SK-N-SH (cell line): ENCODE results near the gene HIPK2. TPM values are rescaled to one million over a fixed set of nuclear protein-coding genes. Genes with fewer than 3 reads are reported as not detected.

Experiments used
- CTCF ChIA-PET: fragments of 300-600, 350-600 bp; formaldehyde crosslinking; extraction: SDS; loops from one replicate; lab custom pipeline; 2021; lab: Yijun Ruan, JAX
- POLR2A ChIA-PET: fragments of 350-600 bp; sonication (Branson Sonifier 250); formaldehyde crosslinking; extraction: SDS; loops from one replicate; lab custom pipeline; 2020; ENCODE audit warnings: antibody characterized with exemption, inconsistent platforms; lab: Yijun Ruan, JAX
- DNase-seq: peaks from one replicate; pipeline ENCODE4 v3.0.0; 2012
- H2AFZ ChIP-seq: fragments of 200-600 bp; sonication (generic); 2 replicates; pipeline ENCODE4 v1.8.1; 2016; ENCODE audit warnings: antibody characterized with exemption, mild to moderate bottlenecking, low read depth
- H3F3A ChIP-seq: fragments of 200-600 bp; sonication (generic); replicated peaks from 2 replicates; pipeline ENCODE3; 2016; ENCODE audit warnings: antibody characterized with exemption, mild to moderate bottlenecking; ENCODE audit not compliant: insufficient read depth
- H3K27ac ChIP-seq, 2 experiments: fragments of 200-500 bp in 1 of 2; fragments of 200-600 bp in 1 of 2; sonication (Bioruptor generic) in 1 of 2; sonication (generic), shearing (Covaris generic) in 1 of 2; 2 replicates each; pipeline versions ENCODE4 v1.5.1 to v1.6.1; 2014 to 2016; ENCODE audit warnings: low read depth in 2 of 2, inconsistent platforms in 1 of 2, low read length in 1 of 2, mild to moderate bottlenecking in 1 of 2, mixed read lengths in 1 of 2
- H3K27me3 ChIP-seq: fragments of 200-600 bp; sonication (generic), shearing (Covaris generic); 2 replicates; pipeline ENCODE4 v1.6.1; 2016; ENCODE audit warnings: mixed run types; ENCODE audit not compliant: insufficient read depth
- H3K36me3 ChIP-seq, 2 experiments: fragments of 200-500 bp in 1 of 2; fragments of 200-600 bp in 1 of 2; sonication (Bioruptor generic) in 1 of 2; sonication (generic) in 1 of 2; replicated peaks in 1 of 2; 2 replicates each; pipeline versions ENCODE3 to v1.5.1; 2014 to 2016; ENCODE audit warnings: low read length in 1 of 2, mild to moderate bottlenecking in 1 of 2; ENCODE audit not compliant: insufficient read depth in 2 of 2, control insufficient read depth in 1 of 2
- H3K4me1 ChIP-seq, 2 experiments: fragments of 200-500 bp in 1 of 2; fragments of 200-600 bp in 1 of 2; sonication (Bioruptor generic) in 1 of 2; sonication (generic), shearing (Covaris generic) in 1 of 2; 2 replicates each; pipeline versions ENCODE4 v1.5.1 to v1.6.1; 2014 to 2016; ENCODE audit warnings: low read depth in 1 of 2, low read length in 1 of 2, mixed run types in 1 of 2; ENCODE audit not compliant: insufficient read depth in 2 of 2, control insufficient read depth in 1 of 2
- H3K4me2 ChIP-seq: fragments of 200-600 bp; sonication (generic), shearing (Covaris generic); 2 replicates; pipeline ENCODE4 v1.6.1; 2017; ENCODE audit warnings: mixed run types
- H3K4me3 ChIP-seq, 2 experiments: fragments of 200-500 bp in 1 of 2; fragments of 200-600 bp in 1 of 2; sonication (Bioruptor generic) in 1 of 2; sonication (generic), shearing (Covaris generic) in 1 of 2; 2 replicates each; pipeline versions ENCODE4 v1.5.1 to v1.8.1; 2014 to 2016; ENCODE audit warnings: low read depth in 2 of 2, inconsistent platforms in 1 of 2, low read length in 1 of 2, mild to moderate bottlenecking in 1 of 2, mixed read lengths in 1 of 2, moderate library complexity in 1 of 2
- H3K79me2 ChIP-seq: fragments of 200-600 bp; sonication (generic); 2 replicates; pipeline ENCODE4 v1.8.1; 2017; ENCODE audit warnings: mild to moderate bottlenecking; ENCODE audit not compliant: insufficient read depth
- H3K9ac ChIP-seq: fragments of 200-600 bp; sonication (generic); 2 replicates; pipeline ENCODE4 v1.6.1; 2017; ENCODE audit warnings: mixed run types
- H3K9me2 ChIP-seq: fragments of 200-600 bp; sonication (generic); 2 replicates; pipeline ENCODE4 v1.6.1; 2017; ENCODE audit warnings: mixed run types
- H3K9me3 ChIP-seq: fragments of 200-600 bp; sonication (generic); 2 replicates; pipeline ENCODE4 v1.6.1; 2017; ENCODE audit warnings: mixed run types, mild to moderate bottlenecking, moderate library complexity
- H4K20me1 ChIP-seq: fragments of 200-600 bp; sonication (generic); 2 replicates; pipeline ENCODE4 v1.6.1; 2017; ENCODE audit warnings: mild to moderate bottlenecking, mixed run types; ENCODE audit not compliant: insufficient read depth
- FOXJ3 ChIP-seq: sonication (generic); formaldehyde crosslinking; IDR thresholded peaks from 2 replicates; pipeline ENCODE4 v1.5.1; 2020; ENCODE audit warnings: mild to moderate bottlenecking, missing genetic modification reagents
- GABPA ChIP-seq: IDR thresholded peaks from 2 replicates; pipeline ENCODE4 v1.4.0; 2012; ENCODE audit warnings: low read depth, mild to moderate bottlenecking
- JUND ChIP-seq: IDR thresholded peaks from 2 replicates; pipeline ENCODE4 v1.4.0; 2012
- MEF2A ChIP-seq: IDR thresholded peaks from 2 replicates; pipeline ENCODE4 v1.4.0; 2012; ENCODE audit warnings: low read depth, borderline replicate concordance
- MXI1 ChIP-seq: IDR thresholded peaks from 2 replicates; pipeline ENCODE4 v1.6.1; 2012; ENCODE audit warnings: mild to moderate bottlenecking, low read depth, low read length, improper control_type of control experiment
- RAD21 ChIP-seq: IDR thresholded peaks from 2 replicates; pipeline ENCODE4 v1.6.1; 2012; ENCODE audit warnings: mild to moderate bottlenecking, low read length
- RCOR1 ChIP-seq: fragments of 150-350 bp; IDR thresholded peaks from 2 replicates; pipeline ENCODE4 v1.6.1; 2017; ENCODE audit warnings: antibody characterized with exemption, low read length
- RXRA ChIP-seq: IDR thresholded peaks from 2 replicates; pipeline ENCODE4 v1.4.0; 2012; ENCODE audit warnings: low read depth, mild to moderate bottlenecking, borderline replicate concordance
- SIN3A ChIP-seq: IDR thresholded peaks from 2 replicates; pipeline ENCODE4 v1.6.1; 2012; ENCODE audit warnings: low read depth, mild to moderate bottlenecking, low read length, moderate library complexity, borderline replicate concordance
- SMC3 ChIP-seq: IDR thresholded peaks from 2 replicates; pipeline ENCODE4 v1.6.1; 2012; ENCODE audit warnings: low read depth, low read length, improper control_type of control experiment
- TAF1 ChIP-seq: IDR thresholded peaks from 2 replicates; pipeline ENCODE4 v1.6.1; 2012; ENCODE audit warnings: low read depth, mild to moderate bottlenecking, low read length, moderate library complexity, borderline replicate concordance
- WGBS: methylation state at CpG from one replicate; pipeline ENCODE4 v1.1.6; 2017; ENCODE audit warnings: low lambda C conversion rate; 5-methylcytosine and 5-hydroxymethylcytosine counted together
- polyA plus RNA-seq, 3 experiments: library from polyadenylated mRNA; depleted of rRNA; stranded (reverse); fragments of >200 nt; gene quantifications; 2 replicates each; pipeline ENCODE4 v1.2.3, GENCODE V29; 2012
- TF ChIP-seq, protein P1 (sequence below): IDR thresholded peaks from 2 replicates; pipeline ENCODE4 v1.6.1; 2012; ENCODE audit warnings: mild to moderate bottlenecking, low read depth, low read length, moderate library complexity
- TF ChIP-seq, protein P2 (sequence below): fragments of 150-350 bp; IDR thresholded peaks from 2 replicates; pipeline ENCODE4 v1.6.1; 2016; ENCODE audit warnings: mild to moderate bottlenecking, low read depth, low read length
- TF ChIP-seq, protein P3 (sequence below): IDR thresholded peaks from 2 replicates; pipeline ENCODE4 v1.4.0; 2012; ENCODE audit warnings: low read depth, borderline replicate concordance
- TF ChIP-seq, protein P4 (sequence below): fragments of 150-350 bp; IDR thresholded peaks from 2 replicates; pipeline ENCODE4 v1.6.1; 2017; ENCODE audit warnings: antibody characterized with exemption, low read length, low read depth, borderline replicate concordance

The HIPK2 gene
- polyA plus RNA-seq, 1 of the 3 experiments (the other 2 are of a cell fraction) = 14.2 TPM

DNA sequence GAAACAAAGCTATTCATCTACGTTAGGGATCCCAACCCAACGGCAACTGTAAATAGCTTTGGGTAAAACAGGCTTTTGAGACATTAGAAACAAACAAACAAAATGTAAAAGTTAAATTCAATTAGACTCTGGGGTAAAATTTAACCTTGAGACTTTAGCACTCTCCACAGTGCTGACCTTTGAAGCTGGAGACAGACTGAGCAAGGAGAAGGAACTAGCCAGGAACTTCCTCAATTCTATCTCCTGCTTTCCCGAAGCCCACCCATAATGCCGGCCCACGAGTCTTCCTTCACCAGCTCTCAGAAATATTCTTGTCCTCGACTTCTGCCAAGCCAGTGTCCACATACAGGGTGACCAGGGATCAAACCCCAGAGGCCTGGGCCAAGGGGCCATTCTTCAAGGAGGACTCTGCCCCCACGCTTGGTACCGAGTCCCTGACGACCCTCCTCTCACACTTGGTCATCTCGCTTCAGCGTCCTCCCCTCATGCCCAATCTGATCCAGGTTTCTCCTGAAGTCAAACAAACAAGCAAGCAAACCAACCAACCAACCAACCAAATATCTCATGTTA is 114.1 kb downstream of the HIPK2 start:
- Histone ChIP-seq H3K27ac (no peak overlapping the region), H3K9me2 (no peaks in the 10 kb centered on the region)
- 97% methylated on average over 11 of the region's 11 CpGs for WGBS
- TF ChIP-seq, protein P1, sequence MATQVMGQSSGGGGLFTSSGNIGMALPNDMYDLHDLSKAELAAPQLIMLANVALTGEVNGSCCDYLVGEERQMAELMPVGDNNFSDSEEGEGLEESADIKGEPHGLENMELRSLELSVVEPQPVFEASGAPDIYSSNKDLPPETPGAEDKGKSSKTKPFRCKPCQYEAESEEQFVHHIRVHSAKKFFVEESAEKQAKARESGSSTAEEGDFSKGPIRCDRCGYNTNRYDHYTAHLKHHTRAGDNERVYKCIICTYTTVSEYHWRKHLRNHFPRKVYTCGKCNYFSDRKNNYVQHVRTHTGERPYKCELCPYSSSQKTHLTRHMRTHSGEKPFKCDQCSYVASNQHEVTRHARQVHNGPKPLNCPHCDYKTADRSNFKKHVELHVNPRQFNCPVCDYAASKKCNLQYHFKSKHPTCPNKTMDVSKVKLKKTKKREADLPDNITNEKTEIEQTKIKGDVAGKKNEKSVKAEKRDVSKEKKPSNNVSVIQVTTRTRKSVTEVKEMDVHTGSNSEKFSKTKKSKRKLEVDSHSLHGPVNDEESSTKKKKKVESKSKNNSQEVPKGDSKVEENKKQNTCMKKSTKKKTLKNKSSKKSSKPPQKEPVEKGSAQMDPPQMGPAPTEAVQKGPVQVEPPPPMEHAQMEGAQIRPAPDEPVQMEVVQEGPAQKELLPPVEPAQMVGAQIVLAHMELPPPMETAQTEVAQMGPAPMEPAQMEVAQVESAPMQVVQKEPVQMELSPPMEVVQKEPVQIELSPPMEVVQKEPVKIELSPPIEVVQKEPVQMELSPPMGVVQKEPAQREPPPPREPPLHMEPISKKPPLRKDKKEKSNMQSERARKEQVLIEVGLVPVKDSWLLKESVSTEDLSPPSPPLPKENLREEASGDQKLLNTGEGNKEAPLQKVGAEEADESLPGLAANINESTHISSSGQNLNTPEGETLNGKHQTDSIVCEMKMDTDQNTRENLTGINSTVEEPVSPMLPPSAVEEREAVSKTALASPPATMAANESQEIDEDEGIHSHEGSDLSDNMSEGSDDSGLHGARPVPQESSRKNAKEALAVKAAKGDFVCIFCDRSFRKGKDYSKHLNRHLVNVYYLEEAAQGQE = no peak
- TF ChIP-seq RAD21 = no peak
- no peak for TF ChIP-seq JUND
- TF ChIP-seq MXI1 = no peak
- no peak for TF ChIP-seq GABPA
- TF ChIP-seq, protein P2, sequence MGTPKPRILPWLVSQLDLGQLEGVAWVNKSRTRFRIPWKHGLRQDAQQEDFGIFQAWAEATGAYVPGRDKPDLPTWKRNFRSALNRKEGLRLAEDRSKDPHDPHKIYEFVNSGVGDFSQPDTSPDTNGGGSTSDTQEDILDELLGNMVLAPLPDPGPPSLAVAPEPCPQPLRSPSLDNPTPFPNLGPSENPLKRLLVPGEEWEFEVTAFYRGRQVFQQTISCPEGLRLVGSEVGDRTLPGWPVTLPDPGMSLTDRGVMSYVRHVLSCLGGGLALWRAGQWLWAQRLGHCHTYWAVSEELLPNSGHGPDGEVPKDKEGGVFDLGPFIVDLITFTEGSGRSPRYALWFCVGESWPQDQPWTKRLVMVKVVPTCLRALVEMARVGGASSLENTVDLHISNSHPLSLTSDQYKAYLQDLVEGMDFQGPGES = no peak
- TF ChIP-seq RXRA = no peak
- TF ChIP-seq SIN3A = no peak
- TF ChIP-seq FOXJ3 = no peak
- no peak for TF ChIP-seq SMC3
- TF ChIP-seq, protein P3, sequence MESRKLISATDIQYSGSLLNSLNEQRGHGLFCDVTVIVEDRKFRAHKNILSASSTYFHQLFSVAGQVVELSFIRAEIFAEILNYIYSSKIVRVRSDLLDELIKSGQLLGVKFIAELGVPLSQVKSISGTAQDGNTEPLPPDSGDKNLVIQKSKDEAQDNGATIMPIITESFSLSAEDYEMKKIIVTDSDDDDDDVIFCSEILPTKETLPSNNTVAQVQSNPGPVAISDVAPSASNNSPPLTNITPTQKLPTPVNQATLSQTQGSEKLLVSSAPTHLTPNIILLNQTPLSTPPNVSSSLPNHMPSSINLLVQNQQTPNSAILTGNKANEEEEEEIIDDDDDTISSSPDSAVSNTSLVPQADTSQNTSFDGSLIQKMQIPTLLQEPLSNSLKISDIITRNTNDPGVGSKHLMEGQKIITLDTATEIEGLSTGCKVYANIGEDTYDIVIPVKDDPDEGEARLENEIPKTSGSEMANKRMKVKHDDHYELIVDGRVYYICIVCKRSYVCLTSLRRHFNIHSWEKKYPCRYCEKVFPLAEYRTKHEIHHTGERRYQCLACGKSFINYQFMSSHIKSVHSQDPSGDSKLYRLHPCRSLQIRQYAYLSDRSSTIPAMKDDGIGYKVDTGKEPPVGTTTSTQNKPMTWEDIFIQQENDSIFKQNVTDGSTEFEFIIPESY = no peak
- TF ChIP-seq TAF1 = no peak
- TF ChIP-seq MEF2A = no peak
- TF ChIP-seq, protein P4, sequence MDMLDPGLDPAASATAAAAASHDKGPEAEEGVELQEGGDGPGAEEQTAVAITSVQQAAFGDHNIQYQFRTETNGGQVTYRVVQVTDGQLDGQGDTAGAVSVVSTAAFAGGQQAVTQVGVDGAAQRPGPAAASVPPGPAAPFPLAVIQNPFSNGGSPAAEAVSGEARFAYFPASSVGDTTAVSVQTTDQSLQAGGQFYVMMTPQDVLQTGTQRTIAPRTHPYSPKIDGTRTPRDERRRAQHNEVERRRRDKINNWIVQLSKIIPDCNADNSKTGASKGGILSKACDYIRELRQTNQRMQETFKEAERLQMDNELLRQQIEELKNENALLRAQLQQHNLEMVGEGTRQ = no peak
- no peak for TF ChIP-seq RCOR1
- TF ChIP-seq, all 33 proteins: peak for 0
- Histone ChIP-seq H3K36me3 (peaks cover 0 to 8% of the 10 kb centered on the region in 2 experiments), H3K79me2 (peaks cover 89% of the 10 kb centered on the region), H3K4me2 (no peak overlapping the region), H2AFZ (no peak overlapping the region), H3K9ac (no peak overlapping the region), H4K20me1 (peaks cover 48% of the 10 kb centered on the region), H3K9me3 (no peaks in the 10 kb centered on the region), H3K4me3 (no peak overlapping the region), H3F3A (no peaks in the 10 kb centered on the region), H3K27me3 (no peaks in the 10 kb centered on the region), H3K4me1 (peaks cover 0 to 29% of the 10 kb centered on the region in 2 experiments; a peak in 2 of 4 replicates)
- no peak for DNase-seq
- ChIA-PET POLR2A (no interaction called here), CTCF (interaction anchor here (1.6 to 9.1 kb wide), 2 partner anchors 10 to 17 kb away, joined by 4 to 78 read pairs; no protein-coding TSS in a partner anchor)
